Measurements from ENCODE around the gene NSG1. TPM values are rescaled to one million over a fixed set of nuclear protein-coding genes. Genes with fewer than 3 reads are reported as not detected.

NSG1 gene
- total and polyA plus RNA-seq, 9 of the 15 experiments (the other 6 are each of a cell fraction or from before 2014, with no cell fraction given): not detected

DNA sequence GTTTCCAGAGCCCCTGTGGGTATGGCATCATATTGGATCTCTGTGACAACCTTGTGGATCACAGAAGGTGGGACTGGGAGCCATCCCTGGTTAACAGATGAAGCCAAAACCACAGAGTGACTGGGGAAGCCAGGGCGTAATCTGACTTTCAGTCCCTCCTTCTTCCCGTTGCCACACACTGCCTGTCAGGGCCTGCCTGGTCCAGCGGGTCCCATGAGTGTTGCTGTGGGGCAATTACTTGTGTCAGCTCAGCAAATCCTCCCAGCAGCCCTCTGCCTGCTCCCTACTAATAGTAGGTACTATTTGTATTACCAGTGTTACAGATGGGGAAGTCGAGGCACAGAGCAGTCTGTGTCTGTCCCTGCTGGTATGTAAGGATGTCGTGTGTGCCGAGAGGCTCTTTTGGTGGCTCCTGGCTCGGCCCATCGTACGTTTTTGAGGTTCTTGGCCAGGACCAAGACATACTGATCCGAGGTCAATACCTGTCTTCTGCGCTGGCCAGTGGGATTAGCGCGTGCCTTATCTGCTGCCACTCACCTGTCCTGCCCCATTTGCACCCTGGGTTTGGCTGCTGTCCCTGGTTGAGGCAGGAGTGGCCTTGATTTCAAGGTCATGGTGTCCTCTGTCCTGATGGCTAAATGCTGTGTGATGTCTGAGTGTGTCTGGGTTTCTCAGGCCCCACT lies 5.7 kb downstream of the NSG1 start:
- no peak overlapping the region for H2AFZ ChIP-seq (ENCODE audit: low read depth, low read length)
- no peak for FAIRE-seq
- in situ Hi-C loops (cut with MboI) (no loop called here), intact Hi-C loops (cut with micrococcal nuclease) (no loop called here)
- no peak for TF ChIP-seq XRCC5 (IDR thresholded peaks at IDR 0.05; ENCODE audit: low read depth, low read length)
- TF ChIP-seq, protein P1, sequence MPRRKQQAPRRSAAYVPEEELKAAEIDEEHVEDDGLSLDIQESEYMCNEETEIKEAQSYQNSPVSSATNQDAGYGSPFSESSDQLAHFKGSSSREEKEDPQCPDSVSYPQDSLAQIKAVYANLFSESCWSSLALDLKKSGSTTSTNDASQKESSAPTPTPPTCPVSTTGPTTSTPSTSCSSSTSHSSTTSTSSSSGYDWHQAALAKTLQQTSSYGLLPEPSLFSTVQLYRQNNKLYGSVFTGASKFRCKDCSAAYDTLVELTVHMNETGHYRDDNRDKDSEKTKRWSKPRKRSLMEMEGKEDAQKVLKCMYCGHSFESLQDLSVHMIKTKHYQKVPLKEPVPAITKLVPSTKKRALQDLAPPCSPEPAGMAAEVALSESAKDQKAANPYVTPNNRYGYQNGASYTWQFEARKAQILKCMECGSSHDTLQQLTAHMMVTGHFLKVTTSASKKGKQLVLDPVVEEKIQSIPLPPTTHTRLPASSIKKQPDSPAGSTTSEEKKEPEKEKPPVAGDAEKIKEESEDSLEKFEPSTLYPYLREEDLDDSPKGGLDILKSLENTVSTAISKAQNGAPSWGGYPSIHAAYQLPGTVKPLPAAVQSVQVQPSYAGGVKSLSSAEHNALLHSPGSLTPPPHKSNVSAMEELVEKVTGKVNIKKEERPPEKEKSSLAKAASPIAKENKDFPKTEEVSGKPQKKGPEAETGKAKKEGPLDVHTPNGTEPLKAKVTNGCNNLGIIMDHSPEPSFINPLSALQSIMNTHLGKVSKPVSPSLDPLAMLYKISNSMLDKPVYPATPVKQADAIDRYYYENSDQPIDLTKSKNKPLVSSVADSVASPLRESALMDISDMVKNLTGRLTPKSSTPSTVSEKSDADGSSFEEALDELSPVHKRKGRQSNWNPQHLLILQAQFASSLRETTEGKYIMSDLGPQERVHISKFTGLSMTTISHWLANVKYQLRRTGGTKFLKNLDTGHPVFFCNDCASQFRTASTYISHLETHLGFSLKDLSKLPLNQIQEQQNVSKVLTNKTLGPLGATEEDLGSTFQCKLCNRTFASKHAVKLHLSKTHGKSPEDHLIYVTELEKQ (CRISPR knock-in tag; IDR thresholded peaks at IDR 0.05): no peak
- no peak for TF ChIP-seq ZEB2 (IDR thresholded peaks at IDR 0.05)
- TF ChIP-seq MBD2 (IDR thresholded peaks at IDR 0.05; ENCODE audit: borderline replicate concordance, low read depth): no peak
- TF ChIP-seq, protein P2, sequence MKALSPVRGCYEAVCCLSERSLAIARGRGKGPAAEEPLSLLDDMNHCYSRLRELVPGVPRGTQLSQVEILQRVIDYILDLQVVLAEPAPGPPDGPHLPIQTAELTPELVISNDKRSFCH (CRISPR knock-in tag; IDR thresholded peaks at IDR 0.05): no peak
- TF ChIP-seq, protein P2 (tag; IDR thresholded peaks at IDR 0.05): no peak
- no peak for TF ChIP-seq TAF15 (IDR thresholded peaks at IDR 0.05; ENCODE audit: low read depth, low read length)
- no peak for TF ChIP-seq MAFK (IDR thresholded peaks at IDR 0.05; ENCODE audit: low read length)
- 7% methylated on average over 12 of the region's 13 CpGs for WGBS (ENCODE audit: insufficient coverage, low coverage, missing lambda C conversion rate)
- no peak overlapping the region for H3K9ac ChIP-seq (ENCODE audit: insufficient read depth in 1 of 2, low read depth in 2 of 2, low read length in 2 of 2)
- H3K4me1 ChIP-seq (replicated peaks in 1 of 2; ENCODE audit: control insufficient read depth in 2 of 2, insufficient read depth in 2 of 2, low read length in 2 of 2): peaks cover 0 to 14% of the 10 kb centered on the region in 2 experiments; a peak in 2 of 5 replicates
- 0 out of 2 replicates have a peak, but pooled peaks cover 18% of the 10 kb centered on the region for H4K20me1 ChIP-seq (replicated peaks; ENCODE audit: control insufficient read depth, insufficient read depth, low read length)
- no peaks in the 10 kb centered on the region for H3K9me1 ChIP-seq (ENCODE audit: control insufficient read depth, insufficient read depth, low read length)
- no peak overlapping the region for H3K4me3 ChIP-seq
- no peaks in the 10 kb centered on the region for H3K36me3 ChIP-seq (ENCODE audit: control insufficient read depth, insufficient read depth, low read length)
- H3K79me2 ChIP-seq (ENCODE audit: control insufficient read depth, insufficient read depth, low read length): no peaks in the 10 kb centered on the region
- no peaks in the 10 kb centered on the region for H3K9me3 ChIP-seq (replicated peaks; ENCODE audit: control insufficient read depth, insufficient read depth, low read depth, low read length)
- no peak for ATAC-seq
- H3K27ac ChIP-seq (ENCODE audit: extremely low read depth, low read depth, low read length): no peak overlapping the region
- peaks cover 23 to 93% of the 10 kb centered on the region in 2 experiments; a peak in 4 of 5 replicates for H3K27me3 ChIP-seq (ENCODE audit: control insufficient read depth in 2 of 2, insufficient read depth in 2 of 2, low read length in 2 of 2)
- ChIA-PET CTCF (ENCODE audit: low intra/inter-chr PET ratio) (no interaction called here), POLR2A (no interaction called here)
- H3K4me2 ChIP-seq (ENCODE audit: insufficient read depth, low read length): no peak overlapping the region
- BruUV-seq (replicated peaks): no TSS peak
- DNase-seq (ENCODE audit: extremely low read depth in 1 of 4, low spot score in 3 of 4): no peak
